Mucosa of gallbladder (tissue), 1 donor: ENCODE results near the gene DOCK4. TPM values are rescaled to one million over a fixed set of nuclear protein-coding genes. Genes with fewer than 3 reads are reported as not detected.

Experiments used
- DNase-seq: peaks from one replicate; pipeline ENCODE4 v3.0.0-alpha.2; 2020; ENCODE audit warnings: low spot score
- total RNA-seq: library from RNA; stranded (reverse); gene quantifications from one replicate; pipeline ENCODE4 v1.2.1, GENCODE V29; 2021
- donor health status: DM: no; HTN: no; CAD: no.

The DOCK4 gene
- total RNA-seq, 1 donor from 2014 or later: 26.1 TPM

- DNase-seq: no peak
These were observed 346.0 kb downstream of the DOCK4 start for GRCh38 chr7:111860248-111860647.

GRCh38 chr7:111858331-111858730 is 347.9 kb downstream of the DOCK4 start:
- no peak for DNase-seq

GRCh38 chr7:111855842-111856227 is 350.4 kb downstream of the DOCK4 start:
- DNase-seq: no peak

GRCh38 chr7:111855161-111855841 is 350.9 kb downstream of the DOCK4 start:
- DNase-seq: peak; percentile 61

- no peak for DNase-seq
These were observed 352.8 kb downstream of the DOCK4 start for GRCh38 chr7:111853201-111853990.

GRCh38 chr7:111852081-111852480 is 354.1 kb downstream of the DOCK4 start:
- DNase-seq: no peak

GRCh38 chr7:111846898-111847297 is 359.3 kb downstream of the DOCK4 start:
- DNase-seq: no peak

- no peak for DNase-seq
These were observed 360.3 kb downstream of the DOCK4 start for GRCh38 chr7:111845853-111846252.

- no peak for DNase-seq
These were observed 361.1 kb downstream of the DOCK4 start for GRCh38 chr7:111844904-111845671.

GRCh38 chr7:111842491-111842890 is 363.7 kb downstream of the DOCK4 start:
- DNase-seq: no peak

- no peak for DNase-seq
These were observed 364.5 kb downstream of the DOCK4 start for GRCh38 chr7:111841596-111842205.

GRCh38 chr7:111840528-111840927 is 365.7 kb downstream of the DOCK4 start:
- DNase-seq: no peak

GRCh38 chr7:111839261-111839660 is 366.9 kb downstream of the DOCK4 start:
- no peak for DNase-seq

- DNase-seq: no peak
These were observed 369.6 kb downstream of the DOCK4 start for GRCh38 chr7:111836592-111836991.

GRCh38 chr7:111835066-111835465 is 371.1 kb downstream of the DOCK4 start:
- DNase-seq: no peak

- no peak for DNase-seq
These were observed 371.8 kb downstream of the DOCK4 start for GRCh38 chr7:111834367-111834766.

GRCh38 chr7:111833466-111833865 is 372.7 kb downstream of the DOCK4 start:
- DNase-seq: no peak

- DNase-seq: no peak
These were observed 374.0 kb downstream of the DOCK4 start for GRCh38 chr7:111832174-111832573.

- DNase-seq: no peak
These were observed 377.0 kb downstream of the DOCK4 start for GRCh38 chr7:111829221-111829620.

GRCh38 chr7:111827863-111828504 is 378.2 kb downstream of the DOCK4 start:
- DNase-seq: no peak

GRCh38 chr7:111825046-111825445 is 381.2 kb downstream of the DOCK4 start:
- no peak for DNase-seq

GRCh38 chr7:111823826-111824225 is 382.4 kb downstream of the DOCK4 start:
- DNase-seq: no peak
